NCI-H748 (cell line): ENCODE data around the gene HS1BP3.

Source experiments
- DNase-seq: peaks from one replicate; lab custom pipeline; 2025; ENCODE audit not compliant: unreplicated experiment; lab: John Stamatoyannopoulos, UW

HS1BP3 gene

DNA sequence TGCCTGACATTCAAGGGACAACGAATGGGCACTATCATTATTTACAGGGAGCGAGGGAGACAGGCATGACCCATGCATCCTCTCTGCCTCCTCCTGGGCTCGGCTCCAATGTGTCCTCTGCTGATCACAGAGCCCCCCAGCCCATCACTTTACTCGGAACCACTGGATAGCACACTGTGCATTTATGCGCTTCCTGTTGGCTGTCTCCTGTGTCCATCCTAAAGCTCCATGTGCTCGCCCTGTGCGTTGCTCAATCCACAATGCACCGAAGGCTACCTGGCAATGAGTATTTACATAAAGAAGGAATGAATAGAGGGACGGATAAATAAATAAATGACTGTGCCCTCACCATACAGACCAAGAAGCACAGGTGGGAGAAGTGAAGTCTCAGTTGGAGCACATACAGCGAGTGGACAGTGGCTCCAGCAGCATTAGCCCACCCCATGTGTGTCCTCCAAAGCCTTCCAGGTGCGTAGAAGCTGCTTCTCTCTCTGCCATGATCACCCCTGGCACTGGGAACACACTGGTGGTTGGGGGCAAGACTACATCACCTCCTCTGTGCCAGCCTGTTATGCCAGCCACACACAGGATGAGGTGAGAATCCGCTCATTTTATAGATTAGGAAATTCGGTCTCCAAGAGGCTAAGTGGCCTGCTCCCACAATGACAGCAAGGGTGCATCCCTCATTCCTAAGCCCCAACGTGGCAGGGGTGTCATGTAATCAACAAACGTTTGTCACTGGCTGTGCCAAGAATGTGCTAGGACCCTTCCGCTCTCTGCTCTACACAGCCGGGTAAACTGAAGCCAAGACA lies 13.7 kb upstream of the HS1BP3 start:
- DNase-seq, result peak; percentile 31

DNA sequence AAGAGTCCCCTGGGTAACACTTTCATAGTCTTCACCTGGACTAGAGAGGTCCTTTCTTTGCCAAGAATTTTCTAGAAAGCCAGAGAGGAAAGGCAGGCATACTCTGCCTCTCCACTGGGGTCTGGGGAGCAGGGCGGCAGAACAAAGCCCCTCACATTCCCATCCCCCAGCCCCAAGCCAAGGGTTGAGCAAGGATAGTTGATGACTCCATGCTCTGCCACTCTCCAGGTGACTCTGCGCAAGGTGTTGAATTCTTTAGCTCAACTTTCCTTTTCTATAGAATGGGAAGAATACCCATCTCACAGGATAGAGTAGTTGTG lies 13.1 kb upstream of the HS1BP3 start:
- no peak for DNase-seq

DNA sequence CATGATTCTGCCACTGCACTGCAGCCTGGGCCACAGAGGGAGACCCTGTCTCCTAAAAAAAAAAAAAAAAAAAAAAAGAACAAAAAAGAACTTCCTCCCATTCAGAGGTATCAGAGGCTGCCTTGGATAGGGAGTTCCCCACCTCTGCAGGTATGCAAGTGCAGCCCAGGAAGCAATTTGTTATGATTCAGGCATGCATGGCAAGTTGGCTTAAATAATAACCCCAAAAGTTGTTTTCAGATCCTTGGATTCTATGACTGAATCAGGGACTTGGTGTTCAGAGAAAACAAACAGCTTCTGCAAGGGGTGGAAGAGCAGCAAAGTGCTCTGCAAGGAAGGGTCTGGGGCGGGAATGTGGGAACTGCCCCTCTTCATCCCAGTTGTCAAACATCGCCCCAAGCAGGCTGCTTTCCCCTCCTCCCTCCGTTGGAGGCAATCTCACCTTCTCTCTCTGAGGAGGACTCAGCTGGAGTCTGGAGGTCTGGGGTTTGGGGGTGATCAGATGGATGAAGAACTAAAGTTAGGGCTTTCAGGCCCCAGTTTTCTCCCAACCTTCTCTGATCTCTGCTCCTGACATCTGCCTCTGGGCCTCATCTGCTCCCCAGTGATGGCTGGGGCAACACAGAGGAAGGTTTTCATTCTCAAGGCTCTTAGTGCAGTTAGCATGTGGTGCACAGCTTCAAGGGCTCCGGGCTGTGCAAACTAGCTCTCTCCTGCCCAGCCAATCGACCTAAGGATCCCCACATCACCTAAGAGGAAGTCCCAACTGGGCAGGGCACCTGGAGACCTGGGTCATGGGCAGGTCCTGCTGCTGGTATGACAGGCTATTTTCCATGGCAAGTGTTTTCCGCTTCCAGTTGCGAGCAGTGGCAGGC lies 12.5 kb upstream of the HS1BP3 start:
- DNase-seq, result no peak

DNA sequence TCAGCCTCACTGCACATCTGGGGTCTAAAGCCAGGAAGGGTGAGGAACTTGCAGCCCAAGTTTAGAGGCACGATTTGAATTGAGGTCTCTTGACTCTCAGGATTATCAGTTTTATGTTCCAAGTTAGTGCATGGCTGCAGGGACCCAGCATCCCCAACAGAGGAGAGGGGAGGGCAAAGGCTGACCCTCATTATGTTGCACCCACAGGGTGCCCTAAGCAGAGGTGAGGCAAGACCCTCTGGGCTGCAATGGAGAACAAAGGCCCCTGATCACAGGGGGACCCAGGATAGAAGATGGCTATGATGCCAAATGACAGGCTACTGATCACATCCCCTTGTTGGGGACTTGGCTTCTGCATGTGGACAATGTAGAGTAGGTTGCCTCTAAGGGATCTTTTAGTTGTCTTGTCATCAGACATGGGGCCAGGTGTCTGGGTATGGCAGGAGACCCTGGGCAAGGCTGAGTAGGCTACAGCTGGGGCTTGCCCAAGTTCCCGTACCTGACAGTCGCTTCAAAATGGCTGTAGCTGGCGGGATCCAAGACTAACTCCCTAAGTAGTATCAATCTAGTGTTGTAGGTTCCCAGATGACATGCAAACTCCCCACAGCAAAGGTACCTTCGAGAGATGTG lies 11.5 kb upstream of the HS1BP3 start:
- no peak for DNase-seq

DNA sequence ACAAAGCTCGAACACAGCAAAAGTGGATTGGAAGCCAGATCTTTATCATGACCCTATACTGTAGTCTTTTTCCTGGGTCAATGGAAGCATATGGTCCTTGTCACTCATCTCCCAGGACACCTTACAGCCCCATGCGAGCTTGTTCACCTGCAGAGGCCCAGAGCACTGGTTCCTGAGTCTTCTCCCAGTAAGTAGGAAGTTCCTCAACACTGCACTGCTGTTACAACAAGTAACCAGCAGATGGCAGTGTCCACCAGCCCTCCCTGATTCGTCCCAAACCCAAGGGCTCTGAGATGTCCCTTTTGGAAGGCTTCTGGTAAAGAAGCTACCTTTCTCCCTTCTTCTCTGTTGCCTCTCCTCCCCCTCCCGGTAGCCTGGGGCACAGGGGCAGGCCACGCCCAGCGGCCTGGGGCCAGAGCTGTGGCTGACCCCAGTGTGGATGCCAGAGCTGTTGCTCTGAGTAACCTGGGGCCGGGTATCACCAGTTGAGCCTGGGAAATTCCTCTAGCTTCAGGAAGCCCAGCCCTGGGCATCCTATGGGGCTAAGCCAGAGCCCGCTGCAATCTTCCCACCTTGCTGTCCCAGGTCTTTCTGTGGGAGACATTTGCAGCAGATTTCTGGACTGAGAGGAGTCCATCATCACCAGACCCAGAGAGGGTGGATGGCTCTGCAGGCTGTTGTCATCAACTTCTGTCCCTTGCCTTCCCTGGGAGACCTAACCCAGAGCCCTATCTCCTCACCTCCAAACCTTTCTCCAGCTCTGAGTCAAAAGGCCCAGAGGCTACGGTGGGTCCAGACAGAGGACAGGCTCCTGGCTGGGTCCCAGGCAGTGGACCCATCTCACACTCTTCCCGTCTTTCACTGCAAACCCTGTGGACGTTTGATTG lies 10.8 kb upstream of the HS1BP3 start:
- DNase-seq, result peak; percentile 64

DNA sequence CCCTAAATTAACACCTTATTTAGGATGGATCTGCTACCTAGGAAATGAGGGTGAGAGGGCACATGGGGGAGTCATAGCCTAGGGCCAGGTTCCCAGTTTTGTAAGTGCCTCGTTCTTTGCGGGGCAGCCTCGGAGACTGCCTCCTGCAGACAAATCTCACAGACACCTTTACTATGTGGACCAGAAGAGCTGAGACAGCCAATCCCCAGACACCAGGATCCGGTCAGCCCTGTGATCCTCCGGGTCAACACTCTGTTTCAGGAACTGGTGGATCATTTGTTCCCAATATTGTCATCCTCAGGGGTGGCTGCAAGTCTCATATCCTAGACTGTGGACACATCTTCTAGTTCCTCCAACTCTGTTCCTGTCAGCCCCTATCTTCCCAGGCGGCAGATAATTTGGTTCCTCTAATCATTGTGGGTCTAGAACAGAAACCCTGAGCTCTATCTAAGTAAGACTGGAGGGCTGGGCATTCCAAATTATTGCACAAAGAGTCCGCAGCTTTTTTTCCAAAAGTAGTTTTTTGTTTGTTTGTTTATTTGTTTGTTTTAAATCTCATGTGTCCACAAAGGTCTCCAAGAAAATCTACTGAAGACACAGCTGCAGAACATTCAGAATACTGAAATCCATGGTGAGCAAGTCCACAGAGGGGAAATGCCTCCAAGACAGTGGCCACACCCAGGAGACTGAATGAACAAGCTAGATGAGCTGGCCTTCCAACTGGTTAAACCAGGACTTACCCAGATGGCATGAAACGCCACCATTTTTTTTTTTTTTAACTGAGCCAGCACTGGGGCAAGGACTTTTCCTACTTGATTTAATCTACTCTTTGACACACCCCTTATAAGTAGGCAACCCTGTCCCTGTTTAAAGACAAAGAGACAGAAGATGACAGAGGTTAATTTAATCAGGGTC lies 9.9 kb upstream of the HS1BP3 start:
- no peak for DNase-seq

DNA sequence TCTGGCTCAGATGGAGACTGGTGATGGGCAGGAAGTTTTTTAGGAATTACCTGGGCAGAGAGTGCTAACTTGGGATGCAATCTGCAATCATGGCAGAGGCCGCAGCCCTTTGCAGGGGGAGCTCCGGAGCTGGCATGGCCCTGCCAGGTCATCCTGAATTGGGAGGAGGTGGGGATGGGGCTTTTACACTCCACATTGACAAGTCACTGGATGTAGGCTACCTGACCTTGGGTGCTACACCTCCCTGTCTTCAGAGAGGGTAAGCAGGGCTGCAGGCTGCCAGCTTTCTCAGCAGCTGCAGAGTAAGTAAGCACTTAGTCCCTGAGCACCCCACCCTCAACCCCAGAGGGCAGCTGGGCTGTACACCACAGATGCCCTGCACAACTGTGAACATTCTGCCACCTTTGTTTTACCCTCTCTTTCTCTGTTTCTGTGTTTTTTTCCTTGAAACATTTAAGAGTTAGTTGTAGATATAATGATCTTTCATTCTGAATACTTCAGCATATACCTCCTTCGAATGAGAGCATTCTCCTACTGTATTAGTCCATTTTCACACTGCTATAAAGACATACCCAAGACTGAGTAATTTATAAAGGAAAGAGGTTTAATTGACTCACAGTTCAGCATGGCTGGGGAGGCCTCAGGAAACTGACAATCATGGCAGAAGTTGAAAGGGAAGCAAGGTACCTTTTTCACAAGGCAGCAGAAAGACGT lies 6.8 kb upstream of the HS1BP3 start:
- no peak for DNase-seq

DNA sequence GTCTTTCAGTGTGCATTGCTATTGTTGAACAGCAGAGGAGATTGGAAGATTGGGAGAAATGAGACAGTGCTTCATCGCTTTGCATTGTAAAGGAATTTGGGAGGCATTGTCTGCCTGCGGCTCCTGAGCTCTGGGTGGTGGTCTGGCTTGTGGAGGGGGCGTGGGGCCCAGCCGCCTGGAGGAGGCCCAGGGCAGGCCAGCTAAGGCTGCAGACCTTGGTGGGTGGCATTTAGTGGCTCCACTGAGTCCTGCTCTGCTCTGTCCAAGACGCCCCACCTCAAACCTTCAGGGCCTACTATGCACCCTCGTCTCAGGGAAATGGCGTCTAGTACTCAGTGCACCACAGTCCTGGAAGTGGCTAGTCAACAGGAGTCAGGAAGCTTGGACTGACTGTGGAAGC lies 5.7 kb upstream of the HS1BP3 start:
- DNase-seq, result no peak

DNA sequence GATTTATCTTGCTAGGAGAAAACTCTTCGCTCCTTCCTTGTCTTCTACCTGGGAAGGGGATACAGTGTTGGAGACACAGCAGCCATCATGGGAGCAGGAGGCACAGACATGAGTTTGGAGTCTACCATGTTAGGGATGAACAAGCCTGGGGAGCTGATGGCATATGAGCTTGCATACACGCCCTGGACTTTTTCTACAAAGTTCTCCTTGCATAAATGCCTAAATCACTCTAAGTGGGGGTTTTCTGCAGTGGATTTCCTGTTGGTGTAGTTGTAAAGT lies 3.6 kb upstream of the HS1BP3 start:
- DNase-seq, result no peak

DNA sequence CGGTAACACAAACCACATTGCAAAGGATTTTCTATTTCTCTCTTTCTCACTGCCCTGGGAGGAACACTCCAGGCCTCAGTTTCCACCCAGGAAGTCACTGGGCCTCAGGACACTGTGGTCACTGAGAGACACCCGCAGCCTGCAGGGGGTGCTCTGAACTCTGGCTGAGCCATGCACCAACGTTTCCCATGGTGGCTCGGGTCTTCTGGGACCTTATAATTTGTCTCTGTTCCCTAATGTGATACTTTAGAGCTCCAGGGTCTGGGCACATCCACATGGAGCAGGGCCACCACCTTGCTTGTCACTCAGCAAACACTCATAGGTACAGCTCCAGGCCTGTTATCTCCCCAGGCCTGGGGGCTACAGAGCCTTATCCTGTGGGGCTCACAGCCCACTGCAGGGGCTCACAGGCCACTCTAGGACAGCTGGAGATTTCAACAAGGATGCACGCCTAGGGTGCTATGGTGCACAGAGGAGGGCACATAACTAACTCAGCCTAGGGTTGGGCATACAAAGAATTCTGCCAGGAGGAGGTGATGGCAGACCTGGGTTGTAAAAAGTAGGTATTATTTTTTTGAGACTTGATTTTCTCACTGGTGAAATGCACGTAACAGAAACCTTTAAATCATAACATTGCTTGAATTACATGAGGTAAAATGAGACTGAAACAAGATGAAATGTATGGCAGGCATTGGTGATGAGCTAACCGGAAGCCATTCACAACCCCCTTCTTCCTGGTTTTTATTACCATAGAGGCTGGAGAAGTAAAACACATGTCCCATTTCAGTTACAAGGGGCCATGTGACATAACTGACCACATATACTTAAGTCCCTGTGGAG lies 3.0 kb upstream of the HS1BP3 start:
- DNase-seq, result no peak

DNA sequence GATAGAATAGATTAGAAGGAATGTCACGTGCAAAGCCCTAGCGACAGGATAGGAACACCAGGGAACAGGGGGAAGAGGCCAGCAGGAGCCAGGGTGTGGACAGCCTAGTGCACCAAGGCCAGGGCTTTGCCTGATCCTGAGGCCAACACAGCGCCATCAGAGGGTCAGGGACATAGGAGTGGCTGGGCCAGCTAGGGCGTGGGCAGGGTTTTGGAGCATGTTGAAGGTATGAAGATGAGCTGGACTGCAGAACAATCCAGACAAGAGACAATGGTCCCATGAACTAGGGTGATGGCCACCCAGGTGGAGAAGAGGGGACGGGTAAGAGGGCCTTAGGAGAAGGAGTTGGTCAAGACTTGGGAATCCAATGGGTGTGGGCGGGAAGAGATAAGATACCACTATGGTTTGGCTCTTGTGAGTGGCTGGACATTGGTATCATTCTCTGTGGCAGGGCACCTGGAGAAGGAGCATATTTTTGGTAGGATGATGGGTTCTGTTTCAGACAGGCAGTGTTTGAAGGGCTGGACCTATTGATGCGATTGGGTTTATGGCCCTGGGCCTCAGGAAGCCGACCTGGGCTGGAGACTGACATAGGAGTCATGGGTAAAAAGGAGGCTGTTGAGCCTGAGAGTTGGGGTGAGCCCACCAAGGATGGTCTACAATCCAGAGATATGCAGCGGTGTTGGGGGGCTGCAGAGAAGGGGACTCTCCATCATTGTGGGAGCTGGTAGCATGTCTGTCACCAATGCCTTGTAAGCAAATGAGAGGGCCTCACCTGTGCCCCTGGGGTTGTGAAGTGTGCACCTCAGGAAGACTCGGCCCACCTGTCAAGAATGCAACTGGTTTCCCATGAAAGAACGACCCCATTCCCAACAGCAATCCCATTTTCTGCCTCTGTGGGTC lies 2.0 kb upstream of the HS1BP3 start:
- no peak for DNase-seq

DNA sequence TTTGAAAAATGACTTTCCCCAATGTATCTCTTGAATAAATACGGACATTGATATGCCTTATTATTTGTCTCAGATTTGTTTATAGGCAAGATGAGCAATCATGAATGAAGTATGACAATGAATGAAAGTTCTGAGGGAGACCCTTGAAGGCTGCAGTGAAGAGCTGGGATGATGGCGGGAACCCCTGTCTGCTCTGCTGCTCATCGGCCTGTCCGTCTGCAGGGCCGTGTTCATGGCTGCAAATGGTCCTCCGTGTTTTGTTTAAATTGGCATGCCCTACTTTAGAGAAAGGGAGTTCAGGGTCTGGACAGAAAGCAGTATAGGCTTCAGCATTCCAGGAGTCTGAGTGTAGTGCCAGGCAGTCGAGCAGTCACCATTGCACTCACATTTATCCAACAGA lies 1.2 kb upstream of the HS1BP3 start:
- no peak for DNase-seq

DNA sequence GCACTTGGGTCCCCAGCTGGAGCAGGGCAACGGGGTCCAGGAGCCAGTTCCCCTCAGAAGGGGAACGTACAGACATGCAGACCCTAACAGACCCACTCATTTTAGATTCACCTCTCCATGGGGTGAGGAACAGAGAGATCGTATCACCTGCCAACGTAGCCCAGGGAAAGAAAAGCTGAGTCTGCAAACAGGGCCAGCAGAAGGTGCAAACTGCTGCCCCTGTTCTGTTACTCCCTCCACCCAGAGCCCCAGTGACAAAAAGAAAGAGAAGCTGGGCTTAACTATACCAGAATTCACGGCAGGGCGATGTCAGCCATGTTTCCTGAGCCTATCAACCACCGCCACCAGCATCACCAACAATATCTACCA lies 817 bp upstream of the HS1BP3 start:
- DNase-seq, result no peak

DNA sequence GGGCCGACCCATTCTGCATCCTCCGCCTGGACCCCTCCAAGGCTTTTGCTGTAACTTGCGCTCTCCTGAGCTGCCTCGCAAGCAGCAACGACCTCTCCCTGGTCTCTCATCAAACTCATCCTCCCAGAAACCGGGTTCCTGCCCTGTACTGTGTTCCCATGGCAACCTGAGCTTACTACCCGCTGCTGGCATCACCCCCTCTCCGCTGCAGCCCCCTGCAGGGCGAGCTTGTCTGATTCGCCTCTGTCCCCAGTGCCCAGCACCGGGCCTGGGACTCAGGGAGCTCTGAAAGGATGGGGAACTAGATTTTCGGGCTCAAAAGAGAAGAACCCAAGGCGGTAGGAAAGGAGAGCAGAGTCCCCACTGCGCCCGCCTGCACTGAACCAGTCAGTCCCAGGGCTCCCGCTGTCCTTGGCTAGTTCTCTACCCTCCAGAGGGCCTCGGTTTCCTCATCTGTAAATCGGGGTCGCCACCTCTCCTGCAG lies 463 bp downstream of the HS1BP3 start:
- peak; percentile 82 for DNase-seq

DNA sequence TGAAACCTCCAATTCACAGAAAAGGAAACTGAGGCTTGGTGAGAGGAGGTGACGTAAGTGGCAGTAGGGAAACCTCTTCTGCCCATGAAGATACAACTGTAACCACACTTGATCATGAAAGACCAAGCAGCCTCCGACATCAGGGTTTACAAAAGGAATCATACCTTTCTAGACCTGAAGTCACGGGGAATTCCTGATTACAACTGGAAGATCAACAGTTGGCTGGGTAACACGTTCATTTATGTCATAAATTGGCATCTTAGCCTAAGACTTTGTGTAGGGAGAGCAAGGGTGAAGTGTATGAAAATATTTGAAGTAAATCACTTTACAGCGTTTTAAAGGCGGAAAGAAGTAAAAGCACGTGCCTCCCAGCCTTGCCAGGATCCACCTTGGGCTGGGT lies 922 bp downstream of the HS1BP3 start:
- DNase-seq, result no peak

DNA sequence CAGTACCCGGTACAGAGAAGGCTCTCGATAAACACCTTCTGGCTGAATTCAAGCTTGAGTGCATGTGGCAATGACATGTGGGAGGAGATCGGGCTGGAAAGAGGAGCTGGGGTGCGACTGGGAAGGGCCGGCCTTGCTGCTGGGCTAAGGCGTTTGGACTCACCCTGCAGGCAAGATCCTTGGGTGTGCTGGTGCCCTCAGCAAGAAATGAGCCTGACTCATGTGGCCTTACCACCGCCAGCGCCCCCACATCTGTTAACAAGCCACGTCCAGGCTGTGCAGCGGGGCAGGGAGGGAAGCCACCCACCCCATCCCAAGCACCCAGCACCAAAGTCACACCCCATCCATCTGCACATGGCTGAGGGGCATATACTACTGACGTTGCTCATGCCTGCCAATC lies 1.3 kb downstream of the HS1BP3 start:
- no peak for DNase-seq

DNA sequence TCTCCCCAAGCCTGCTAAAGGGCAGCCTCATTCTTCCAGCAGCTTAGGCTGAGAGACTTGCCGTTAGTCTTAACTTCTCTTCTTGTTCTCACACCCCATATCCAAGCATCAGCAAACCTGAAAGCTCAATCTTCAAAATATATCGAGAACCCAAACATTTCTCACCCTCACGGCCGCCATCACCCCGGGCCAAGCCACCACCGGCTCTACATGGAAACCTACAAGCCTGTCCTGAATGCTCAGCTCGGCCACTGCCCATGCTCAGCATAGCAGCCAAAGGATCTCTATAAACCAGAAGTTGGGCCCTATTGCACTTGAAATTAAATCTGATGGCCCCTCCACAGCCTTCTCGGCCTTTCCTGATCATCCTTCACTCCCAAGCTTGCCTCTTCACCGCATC lies 2.1 kb downstream of the HS1BP3 start:
- DNase-seq, result no peak

DNA sequence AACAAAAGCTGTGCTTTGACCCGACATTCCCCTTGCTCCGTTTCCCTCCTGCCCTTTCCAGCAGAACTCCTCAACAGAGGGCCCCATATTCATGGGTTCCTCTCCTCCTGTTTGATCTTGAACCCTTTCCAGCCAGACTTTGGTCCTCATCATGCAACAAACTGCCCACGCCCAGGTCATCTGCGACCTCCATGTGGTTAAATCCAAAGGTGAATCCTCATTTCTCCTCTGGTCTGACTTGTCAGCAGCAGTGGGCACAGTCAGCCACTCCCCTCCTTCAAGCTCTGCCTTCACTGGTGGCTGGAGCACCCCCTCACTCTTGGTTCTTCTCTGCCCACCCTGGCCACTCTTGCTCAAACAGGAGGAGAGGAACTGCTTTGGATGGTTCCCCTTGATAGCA lies 2.7 kb downstream of the HS1BP3 start:
- DNase-seq, result no peak
